Esophagus squamous epithelium (tissue), 5 donors: Measurements from ENCODE around the gene SLC44A4. TPM values are rescaled to one million over a fixed set of nuclear protein-coding genes. Genes with fewer than 3 reads are reported as not detected.

Experiments used
- DNase-seq: peaks from one replicate; lab custom pipeline; 2025; lab: John Stamatoyannopoulos, UW
- H3K27ac ChIP-seq, 4 donors: fragments of 200-600 bp; sonication (generic); one replicate each; pipeline ENCODE4 v1.5.1; 2016 to 2019; ENCODE audit warnings: mild to moderate bottlenecking in 1 of 4
- H3K27me3 ChIP-seq, 4 donors: fragments of 200-600 bp; sonication (generic); 1 replicate in 3 of 4; 2 replicates in 1 of 4; pipeline versions ENCODE4 v1.5.1 to v1.6.0; 2017 to 2021; ENCODE audit warnings: antibody characterized with exemption in 1 of 4
- H3K36me3 ChIP-seq, 3 donors: fragments of 200-600 bp; sonication (generic); one replicate each; pipeline ENCODE4 v1.5.1; 2016 to 2019
- H3K4me1 ChIP-seq, 3 donors: fragments of 200-600 bp; sonication (generic); one replicate each; pipeline ENCODE4 v1.5.1; 2017 to 2019
- H3K4me3 ChIP-seq, 4 donors: fragments of 200-600 bp; sonication (generic); 1 replicate in 3 of 4; 2 replicates in 1 of 4; pipeline ENCODE4 v1.5.1; 2016 to 2019; ENCODE audit warnings: mild to moderate bottlenecking in 2 of 4, moderate library complexity in 1 of 4
- H3K9me3 ChIP-seq, 3 donors: fragments of 200-600 bp; sonication (generic); one replicate each; pipeline ENCODE4 v1.5.1; 2016 to 2019
- CTCF ChIP-seq, 6 experiments: fragments of 450-650 bp in 4 of 6; fragments of 200-600 bp in 2 of 6; sonication (generic) in 2 of 6; IDR thresholded peaks; one replicate each; pipeline ENCODE4 v1.5.1; 2016 to 2019; ENCODE audit warnings: antibody characterized with exemption in 6 of 6, mild to moderate bottlenecking in 4 of 6, moderate library complexity in 4 of 6
- POLR2A ChIP-seq, 4 donors: fragments of 450-650 bp; IDR thresholded peaks; one replicate each; pipeline ENCODE4 v1.6.1; 2017; ENCODE audit warnings: antibody characterized with exemption in 4 of 4, mild to moderate bottlenecking in 4 of 4, moderate library complexity in 3 of 4
- whole genome bisulfite sequencing, 2 donors: methylation state at CpG; one replicate each; pipeline ENCODE4 v1.1.5; 2018; 5-methylcytosine and 5-hydroxymethylcytosine counted together
- intact Hi-C: fragments of 100-400 bp; cut with DNase I; formaldehyde crosslinking; loops from one replicate; pipeline ENCODE4 v1.15.0; 2022
- total RNA-seq, 4 donors: library from RNA; depleted of rRNA; stranded (reverse); fragments of >200 nt; gene quantifications; one replicate each; pipeline ENCODE4 v1.1.0, GENCODE V29; 2016
- donor health status: DM: yes; HTN: yes; CAD: no.

The SLC44A4 gene
- total RNA-seq, 4 donors from 2014 or later, result 0.38 to 3.6 (median 1.3) TPM; not detected in 1

- TF ChIP-seq POLR2A (IDR thresholded peaks at IDR 0.05), result no peak
- TF ChIP-seq CTCF (IDR thresholded peaks at IDR 0.05), result no peak
- peaks cover 34 to 100% (median 58%) of the 10 kb centered on the region in 3 donors for H3K36me3 ChIP-seq
- H3K4me1 ChIP-seq, result peaks cover 0 to 6% (median 0%) of the 10 kb centered on the region in 3 donors
- 94 to 100% methylated on average over 3 of the region's 3 CpGs for WGBS, 2 donors
- intact Hi-C loops, result no loop called here
- H3K27me3 ChIP-seq, result no peaks in the 10 kb centered on the region
- no peak for DNase-seq
- no peaks in the 10 kb centered on the region for H3K9me3 ChIP-seq
- no peak overlapping the region for H3K27ac ChIP-seq
- no peak overlapping the region for H3K4me3 ChIP-seq
Measured at GRCh38 chr6:31889331-31889972, 10.7 kb upstream of the SLC44A4 start.

- no peaks in the 10 kb centered on the region for H3K27me3 ChIP-seq
- peaks cover 38 to 100% (median 66%) of the 10 kb centered on the region in 3 donors for H3K36me3 ChIP-seq
- intact Hi-C loops, result no loop called here
- H3K4me1 ChIP-seq, result peaks cover 0 to 6% (median 0%) of the 10 kb centered on the region in 3 donors
- TF ChIP-seq POLR2A (IDR thresholded peaks at IDR 0.05), result no peak
- peak in 4 of 6 experiments; percentile 45 to 72 (median 58) for TF ChIP-seq CTCF (IDR thresholded peaks at IDR 0.05)
- WGBS, 2 donors, result 59 to 78% methylated on average over 14 to 16 of the region's 43 CpGs
- DNase-seq, result no peak
- no peak overlapping the region for H3K27ac ChIP-seq
- no peaks in the 10 kb centered on the region for H3K9me3 ChIP-seq
- no peak overlapping the region for H3K4me3 ChIP-seq
Measured at GRCh38 chr6:31888276-31889258, 9.8 kb upstream of the SLC44A4 start.

- WGBS, 2 donors, result 73 to 85% methylated on average over 4 to 10 of the region's 19 CpGs
- TF ChIP-seq POLR2A (IDR thresholded peaks at IDR 0.05), result no peak
- intact Hi-C loops, result no loop called here
Measured at GRCh38 chr6:31887173-31888007, 8.6 kb upstream of the SLC44A4 start.

GRCh38 chr6:31886541-31886991 is 7.8 kb upstream of the SLC44A4 start:
- DNase-seq, result no peak
- no peak for TF ChIP-seq POLR2A (IDR thresholded peaks at IDR 0.05)
- TF ChIP-seq CTCF (IDR thresholded peaks at IDR 0.05), result no peak
- peaks cover 48 to 100% (median 66%) of the 10 kb centered on the region in 3 donors for H3K36me3 ChIP-seq
- peaks cover 0 to 6% (median 0%) of the 10 kb centered on the region in 3 donors for H3K4me1 ChIP-seq
- intact Hi-C loops, result no loop called here
- H3K27me3 ChIP-seq, result no peaks in the 10 kb centered on the region
- no peaks in the 10 kb centered on the region for H3K9me3 ChIP-seq
- WGBS, 2 donors, result 90 to 94% methylated on average over 7 to 12 of the region's 18 CpGs
- no peak overlapping the region for H3K4me3 ChIP-seq
- no peak overlapping the region for H3K27ac ChIP-seq

More at GRCh38 chr6:31887173-31888007, 8.6 kb upstream of the SLC44A4 start:
- Histone ChIP-seq H3K4me1 (peaks cover 0 to 6% (median 0%) of the 10 kb centered on the region in 3 donors), H3K27me3 (no peaks in the 10 kb centered on the region), H3K4me3 (no peak overlapping the region), H3K9me3 (no peaks in the 10 kb centered on the region), H3K27ac (no peak overlapping the region), H3K36me3 (peaks cover 47 to 100% (median 66%) of the 10 kb centered on the region in 3 donors)
- no peak for DNase-seq

- Histone ChIP-seq H3K27ac (no peak overlapping the region), H3K9me3 (no peaks in the 10 kb centered on the region), H3K4me1 (peaks cover 0 to 6% (median 0%) of the 10 kb centered on the region in 3 donors), H3K36me3 (peaks cover 53 to 100% (median 77%) of the 10 kb centered on the region in 3 donors), H3K4me3 (no peak overlapping the region), H3K27me3 (no peaks in the 10 kb centered on the region)
- DNase-seq, result no peak
- no peak for TF ChIP-seq CTCF (IDR thresholded peaks at IDR 0.05)
- no peak for TF ChIP-seq POLR2A (IDR thresholded peaks at IDR 0.05)
- intact Hi-C loops, result no loop called here
- 95% methylated on average over 11 of the region's 22 CpGs; no CpG with 5 or more reads in 1 of the 2 donors for WGBS, 2 donors
Measured at GRCh38 chr6:31884528-31885035, 5.8 kb upstream of the SLC44A4 start.
